ENCODE measurements around the gene VARS1. TPM values are rescaled to one million over a fixed set of nuclear protein-coding genes. Genes with fewer than 3 reads are reported as not detected.

The VARS1 gene
- polyA plus RNA-seq, 2 of the 4 experiments (the other 2 are of a cell fraction), result 17.7 to 57.2 TPM

- TF ChIP-seq MYC (IDR thresholded peaks at IDR 0.05; ENCODE audit: borderline replicate concordance, low read length) (no peak), CBX2 (IDR thresholded peaks at IDR 0.05; ENCODE audit: borderline replicate concordance, low read depth) (no peak), CHD4 (IDR thresholded peaks at IDR 0.05; ENCODE audit: borderline replicate concordance) (no peak), MAX (IDR thresholded peaks at IDR 0.05) (no peak), ZFP36 (IDR thresholded peaks at IDR 0.05; ENCODE audit: borderline replicate concordance, partially characterized antibody) (no peak), HES2 (IDR thresholded peaks at IDR 0.05) (no peak), ESRRA (IDR thresholded peaks at IDR 0.05; ENCODE audit: borderline replicate concordance, low read length) (no peak), ATOH8 (CRISPR knock-in tag; IDR thresholded peaks at IDR 0.05; ENCODE audit: low read depth) (no peak), TFCP2L1 (CRISPR knock-in tag; IDR thresholded peaks at IDR 0.05) (no peak), HOXB5 (CRISPR knock-in tag; IDR thresholded peaks at IDR 0.05) (no peak), PBX3 (IDR thresholded peaks at IDR 0.05) (no peak), KDM1A (IDR thresholded peaks at IDR 0.05; ENCODE audit: low read depth) (no peak), MAFK (IDR thresholded peaks at IDR 0.05; ENCODE audit: partially characterized antibody) (no peak), ZC3H11A (IDR thresholded peaks at IDR 0.05) (no peak), RAD21 (conservative IDR thresholded peaks at IDR 0.05 in 1 of 2, IDR thresholded peaks at IDR 0.05 in 1 of 2) (no peak), POLR2A (IDR thresholded peaks at IDR 0.05; ENCODE audit: low read length) (no peak), RARB (CRISPR knock-in tag; IDR thresholded peaks at IDR 0.05) (no peak), JUNB (IDR thresholded peaks at IDR 0.05) (no peak), JUN (IDR thresholded peaks at IDR 0.05) (no peak)
- H3K9me3 ChIP-seq, result no peaks in the 10 kb centered on the region
- peaks cover 13% of the 10 kb centered on the region for H3K4me1 ChIP-seq
- 93% methylated on average over 8 of the region's 8 CpGs for WGBS (ENCODE audit: missing lambda C conversion rate)
- POLR2A ChIA-PET, result no interaction called here
- no peak overlapping the region for H3K4me2 ChIP-seq
- FAIRE-seq, result no peak
- H3K27ac ChIP-seq, result no peak overlapping the region
- ATAC-seq, result no peak
- CTCF ChIA-PET, result no interaction called here
- DNase-seq (ENCODE audit: low read depth in 1 of 2, low spot score in 1 of 2), result no peak
- no peak overlapping the region for H3K4me3 ChIP-seq
Observed at GRCh38 chr6:31749301-31750036, 46.1 kb downstream of the VARS1 start.

Small RNA genes within 50 kb of the gene (small RNA-seq; reads per million reads assigned to genes)
- gene MSH5-SAPCD1 (0 reads per million in 6 experiments), gene RF00019 (0 reads per million in 6 experiments), gene RNU6-850P (0 reads per million in 6 experiments), gene SAPCD1 (0 reads per million in 6 experiments), gene SNORD48 (3.1 to 146 (median 45.1) reads per million in 6 experiments), gene SNORD52 (0 reads per million in 6 experiments)

Other genes starting within 250 kb of the VARS1 start
Only the 30 nearest of the 42 such genes appear.
- gene PRRC2A, start 175.0 kb downstream of the VARS1 start, polyA plus RNA-seq (2011; rRNA removed), result 26.0 and 28.0 TPM in 2 replicates
- 60.7 to 63.0 TPM (median 61.1 TPM) in 3 replicates for gene PRRC2A, start 175.0 kb downstream of the VARS1 start, polyA plus RNA-seq (2017; fragmentation: RNase III; extraction: RNeasy Plus Mini Kit Qiagen cat#74134 plus additional on column Dnase treatment)
- gene BAG6, start 143.1 kb downstream of the VARS1 start, polyA plus RNA-seq (2011; rRNA removed), result 50.4 and 59.4 TPM in 2 replicates
- gene BAG6, start 143.1 kb downstream of the VARS1 start, polyA plus RNA-seq (2017; fragmentation: RNase III; extraction: RNeasy Plus Mini Kit Qiagen cat#74134 plus additional on column Dnase treatment), result 107 to 123 TPM (median 121 TPM) in 3 replicates
- 2.6 and 4.1 TPM in 2 replicates for gene APOM, start 139.9 kb downstream of the VARS1 start, polyA plus RNA-seq (2011; rRNA removed)
- gene APOM, start 139.9 kb downstream of the VARS1 start, polyA plus RNA-seq (2017; fragmentation: RNase III; extraction: RNeasy Plus Mini Kit Qiagen cat#74134 plus additional on column Dnase treatment), result 1.5 to 2.1 TPM (median 1.9 TPM) in 3 replicates
- gene C6orf47, start 135.0 kb downstream of the VARS1 start, polyA plus RNA-seq (2011; rRNA removed), result 6.0 and 6.1 TPM in 2 replicates
- 10.7 to 13.6 TPM (median 11.9 TPM) in 3 replicates for gene C6orf47, start 135.0 kb downstream of the VARS1 start, polyA plus RNA-seq (2017; fragmentation: RNase III; extraction: RNeasy Plus Mini Kit Qiagen cat#74134 plus additional on column Dnase treatment)
- gene GPANK1, start 130.8 kb downstream of the VARS1 start, polyA plus RNA-seq (2011; rRNA removed), result 10.0 and 11.0 TPM in 2 replicates
- 9.7 to 11.7 TPM (median 11.0 TPM) in 3 replicates for gene GPANK1, start 130.8 kb downstream of the VARS1 start, polyA plus RNA-seq (2017; fragmentation: RNase III; extraction: RNeasy Plus Mini Kit Qiagen cat#74134 plus additional on column Dnase treatment)
- 41.8 and 61.0 TPM in 2 replicates for gene CSNK2B, start 129.7 kb downstream of the VARS1 start, polyA plus RNA-seq (2011; rRNA removed)
- 134 to 141 TPM (median 141 TPM) in 3 replicates for gene CSNK2B, start 129.7 kb downstream of the VARS1 start, polyA plus RNA-seq (2017; fragmentation: RNase III; extraction: RNeasy Plus Mini Kit Qiagen cat#74134 plus additional on column Dnase treatment)
- 5.9 and 6.7 TPM in 2 replicates for gene LY6G5B, start 125.8 kb downstream of the VARS1 start, polyA plus RNA-seq (2011; rRNA removed)
- 9.0 to 12.3 TPM (median 9.9 TPM) in 3 replicates for gene LY6G5B, start 125.8 kb downstream of the VARS1 start, polyA plus RNA-seq (2017; fragmentation: RNase III; extraction: RNeasy Plus Mini Kit Qiagen cat#74134 plus additional on column Dnase treatment)
- 1.2 and 1.6 TPM in 2 replicates for gene LY6G5C, start 114.7 kb downstream of the VARS1 start, polyA plus RNA-seq (2011; rRNA removed)
- gene LY6G5C, start 114.7 kb downstream of the VARS1 start, polyA plus RNA-seq (2017; fragmentation: RNase III; extraction: RNeasy Plus Mini Kit Qiagen cat#74134 plus additional on column Dnase treatment), result 1.5 to 1.9 TPM (median 1.6 TPM) in 3 replicates
- 22.3 and 22.6 TPM in 2 replicates for gene ABHD16A, start 92.4 kb downstream of the VARS1 start, polyA plus RNA-seq (2011; rRNA removed)
- gene ABHD16A, start 92.4 kb downstream of the VARS1 start, polyA plus RNA-seq (2017; fragmentation: RNase III; extraction: RNeasy Plus Mini Kit Qiagen cat#74134 plus additional on column Dnase treatment), result 14.5 to 16.6 TPM (median 16.2 TPM) in 3 replicates
- not detected in 2 replicates for gene LY6G6F, start 88.9 kb downstream of the VARS1 start, polyA plus RNA-seq (2011; rRNA removed)
- gene LY6G6F, start 88.9 kb downstream of the VARS1 start, polyA plus RNA-seq (2017; fragmentation: RNase III; extraction: RNeasy Plus Mini Kit Qiagen cat#74134 plus additional on column Dnase treatment), result not detected in 3 replicates
- gene LY6G6D, start 80.4 kb downstream of the VARS1 start, polyA plus RNA-seq (2011; rRNA removed), result not detected in 2 replicates
- not detected in 3 replicates for gene LY6G6D, start 80.4 kb downstream of the VARS1 start, polyA plus RNA-seq (2017; fragmentation: RNase III; extraction: RNeasy Plus Mini Kit Qiagen cat#74134 plus additional on column Dnase treatment)
- gene LY6G6C, start 74.0 kb downstream of the VARS1 start, polyA plus RNA-seq (2011; rRNA removed), result 0.08 and 0.11 TPM in 2 replicates
- gene LY6G6C, start 74.0 kb downstream of the VARS1 start, polyA plus RNA-seq (2017; fragmentation: RNase III; extraction: RNeasy Plus Mini Kit Qiagen cat#74134 plus additional on column Dnase treatment), result 0.11 to 0.21 TPM in 2 of 3 replicates, not detected in the other
- gene MPIG6B, start 72.4 kb downstream of the VARS1 start, polyA plus RNA-seq (2011; rRNA removed), result not detected in 2 replicates
- gene MPIG6B, start 72.4 kb downstream of the VARS1 start, polyA plus RNA-seq (2017; fragmentation: RNase III; extraction: RNeasy Plus Mini Kit Qiagen cat#74134 plus additional on column Dnase treatment), result not detected in 3 replicates
- gene DDAH2, start 66.5 kb downstream of the VARS1 start, polyA plus RNA-seq (2011; rRNA removed), result 19.3 and 20.6 TPM in 2 replicates
- gene DDAH2, start 66.5 kb downstream of the VARS1 start, polyA plus RNA-seq (2017; fragmentation: RNase III; extraction: RNeasy Plus Mini Kit Qiagen cat#74134 plus additional on column Dnase treatment), result 44.8 to 57.3 TPM (median 54.5 TPM) in 3 replicates
- gene CLIC1, start 59.2 kb downstream of the VARS1 start, polyA plus RNA-seq (2011; rRNA removed), result 346 and 397 TPM in 2 replicates
- gene CLIC1, start 59.2 kb downstream of the VARS1 start, polyA plus RNA-seq (2017; fragmentation: RNase III; extraction: RNeasy Plus Mini Kit Qiagen cat#74134 plus additional on column Dnase treatment), result 249 to 283 TPM (median 251 TPM) in 3 replicates
- gene MSH5, start 55.7 kb downstream of the VARS1 start, polyA plus RNA-seq (2011; rRNA removed), result 36.5 and 42.6 TPM in 2 replicates
- 17.1 to 18.8 TPM (median 17.4 TPM) in 3 replicates for gene MSH5, start 55.7 kb downstream of the VARS1 start, polyA plus RNA-seq (2017; fragmentation: RNase III; extraction: RNeasy Plus Mini Kit Qiagen cat#74134 plus additional on column Dnase treatment)
- gene SAPCD1, start 33.1 kb downstream of the VARS1 start, polyA plus RNA-seq (2011; rRNA removed), result 3.3 and 6.9 TPM in 2 replicates
- 5.8 to 7.5 TPM (median 7.1 TPM) in 3 replicates for gene SAPCD1, start 33.1 kb downstream of the VARS1 start, polyA plus RNA-seq (2017; fragmentation: RNase III; extraction: RNeasy Plus Mini Kit Qiagen cat#74134 plus additional on column Dnase treatment)
- gene VWA7, start 18.4 kb downstream of the VARS1 start, polyA plus RNA-seq (2011; rRNA removed), result 1.1 TPM in 2 replicates
- gene VWA7, start 18.4 kb downstream of the VARS1 start, polyA plus RNA-seq (2017; fragmentation: RNase III; extraction: RNeasy Plus Mini Kit Qiagen cat#74134 plus additional on column Dnase treatment), result 0.95 to 1.1 TPM (median 0.98 TPM) in 3 replicates
- gene LSM2, start 11.2 kb upstream of the VARS1 start, polyA plus RNA-seq (2011; rRNA removed), result 54.7 and 73.8 TPM in 2 replicates
- 58.9 to 65.3 TPM (median 59.6 TPM) in 3 replicates for gene LSM2, start 11.2 kb upstream of the VARS1 start, polyA plus RNA-seq (2017; fragmentation: RNase III; extraction: RNeasy Plus Mini Kit Qiagen cat#74134 plus additional on column Dnase treatment)
- 1.2 and 1.6 TPM in 2 replicates for gene HSPA1L, start 19.5 kb upstream of the VARS1 start, polyA plus RNA-seq (2011; rRNA removed)
- gene HSPA1L, start 19.5 kb upstream of the VARS1 start, polyA plus RNA-seq (2017; fragmentation: RNase III; extraction: RNeasy Plus Mini Kit Qiagen cat#74134 plus additional on column Dnase treatment), result 1.2 to 1.7 TPM (median 1.4 TPM) in 3 replicates
- 88.2 and 122 TPM in 2 replicates for gene HSPA1A, start 19.8 kb upstream of the VARS1 start, polyA plus RNA-seq (2011; rRNA removed)
- gene HSPA1A, start 19.8 kb upstream of the VARS1 start, polyA plus RNA-seq (2017; fragmentation: RNase III; extraction: RNeasy Plus Mini Kit Qiagen cat#74134 plus additional on column Dnase treatment), result 129 to 204 TPM (median 194 TPM) in 3 replicates
- 52.7 and 70.6 TPM in 2 replicates for gene HSPA1B, start 32.0 kb upstream of the VARS1 start, polyA plus RNA-seq (2011; rRNA removed)
- gene HSPA1B, start 32.0 kb upstream of the VARS1 start, polyA plus RNA-seq (2017; fragmentation: RNase III; extraction: RNeasy Plus Mini Kit Qiagen cat#74134 plus additional on column Dnase treatment), result 56.7 to 125 TPM (median 98.6 TPM) in 3 replicates
- gene NEU1, start 67.1 kb upstream of the VARS1 start, polyA plus RNA-seq (2011; rRNA removed), result 15.8 and 20.6 TPM in 2 replicates
- 12.8 to 19.2 TPM (median 16.0 TPM) in 3 replicates for gene NEU1, start 67.1 kb upstream of the VARS1 start, polyA plus RNA-seq (2017; fragmentation: RNase III; extraction: RNeasy Plus Mini Kit Qiagen cat#74134 plus additional on column Dnase treatment)
- 0.24 and 0.27 TPM in 2 replicates for gene SLC44A4, start 83.2 kb upstream of the VARS1 start, polyA plus RNA-seq (2011; rRNA removed)
- gene SLC44A4, start 83.2 kb upstream of the VARS1 start, polyA plus RNA-seq (2017; fragmentation: RNase III; extraction: RNeasy Plus Mini Kit Qiagen cat#74134 plus additional on column Dnase treatment), result not detected in 3 replicates
- 15.4 and 16.4 TPM in 2 replicates for gene EHMT2, start 101.9 kb upstream of the VARS1 start, polyA plus RNA-seq (2011; rRNA removed)
- 27.0 to 32.3 TPM (median 30.9 TPM) in 3 replicates for gene EHMT2, start 101.9 kb upstream of the VARS1 start, polyA plus RNA-seq (2017; fragmentation: RNase III; extraction: RNeasy Plus Mini Kit Qiagen cat#74134 plus additional on column Dnase treatment)
- gene ZBTB12, start 106.3 kb upstream of the VARS1 start, polyA plus RNA-seq (2011; rRNA removed), result 2.2 and 2.9 TPM in 2 replicates
- gene ZBTB12, start 106.3 kb upstream of the VARS1 start, polyA plus RNA-seq (2017; fragmentation: RNase III; extraction: RNeasy Plus Mini Kit Qiagen cat#74134 plus additional on column Dnase treatment), result 8.4 to 10.1 TPM (median 10.0 TPM) in 3 replicates
- 0.83 and 0.87 TPM in 2 replicates for gene C2, start 132.0 kb upstream of the VARS1 start, polyA plus RNA-seq (2011; rRNA removed)
- gene C2, start 132.0 kb upstream of the VARS1 start, polyA plus RNA-seq (2017; fragmentation: RNase III; extraction: RNeasy Plus Mini Kit Qiagen cat#74134 plus additional on column Dnase treatment), result 0.22 to 0.41 TPM (median 0.36 TPM) in 3 replicates
- gene CFB, start 150.3 kb upstream of the VARS1 start, polyA plus RNA-seq (2011; rRNA removed), result 5.6 and 8.6 TPM in 2 replicates
- 2.7 to 4.9 TPM (median 4.4 TPM) in 3 replicates for gene CFB, start 150.3 kb upstream of the VARS1 start, polyA plus RNA-seq (2017; fragmentation: RNase III; extraction: RNeasy Plus Mini Kit Qiagen cat#74134 plus additional on column Dnase treatment)
- gene NELFE, start 163.2 kb upstream of the VARS1 start, polyA plus RNA-seq (2011; rRNA removed), result 54.1 and 64.2 TPM in 2 replicates
- gene NELFE, start 163.2 kb upstream of the VARS1 start, polyA plus RNA-seq (2017; fragmentation: RNase III; extraction: RNeasy Plus Mini Kit Qiagen cat#74134 plus additional on column Dnase treatment), result 70.6 to 73.6 TPM (median 72.4 TPM) in 3 replicates
- 20.8 and 23.4 TPM in 2 replicates for gene SKIC2, start 163.4 kb upstream of the VARS1 start, polyA plus RNA-seq (2011; rRNA removed)
- gene SKIC2, start 163.4 kb upstream of the VARS1 start, polyA plus RNA-seq (2017; fragmentation: RNase III; extraction: RNeasy Plus Mini Kit Qiagen cat#74134 plus additional on column Dnase treatment), result 33.2 to 40.5 TPM (median 37.5 TPM) in 3 replicates

Data from A549 (cell line).